RWPE2 (cell line): Measurements from ENCODE around the gene MISP.

Experiments used
- ATAC-seq: fragments of 200-7000 bp; cut with Tn5 transposase; 3 replicates; pipeline ENCODE4 v1.9.1; 2021; ENCODE audit warnings: low read depth
- DNase-seq: peaks from one replicate; pipeline ENCODE4 v3.0.0-alpha.2; 2020; ENCODE audit warnings: low spot score
- H3K27ac ChIP-seq: fragments of 450-650 bp; 2 replicates; pipeline ENCODE4 v1.5.1; 2017; ENCODE audit warnings: mild to moderate bottlenecking; ENCODE audit not compliant: poor library complexity, severe bottlenecking
- H3K27me3 ChIP-seq: fragments of 250-450 bp; sonication (Bioruptor Pico); 2 replicates; pipeline ENCODE4 v1.5.1; 2021; ENCODE audit warnings: mild to moderate bottlenecking, moderate library complexity; ENCODE audit not compliant: insufficient read depth, poor library complexity, severe bottlenecking
- H3K36me3 ChIP-seq: fragments of 250-450 bp; sonication (Bioruptor Pico); 2 replicates; pipeline ENCODE4 v1.5.1; 2020; ENCODE audit warnings: low read depth, mild to moderate bottlenecking, moderate library complexity
- H3K4me1 ChIP-seq: fragments of 250-450 bp; sonication (Bioruptor Pico); 2 replicates; pipeline ENCODE4 v1.5.1; 2021; ENCODE audit warnings: mild to moderate bottlenecking, moderate library complexity; ENCODE audit not compliant: insufficient read depth, poor library complexity, severe bottlenecking
- H3K4me3 ChIP-seq: fragments of 250-450 bp; sonication (Bioruptor Pico); 2 replicates; pipeline ENCODE4 v1.5.1; 2021; ENCODE audit warnings: mild to moderate bottlenecking, moderate library complexity; ENCODE audit not compliant: severe bottlenecking
- H3K9me3 ChIP-seq: fragments of 250-450 bp; sonication (Bioruptor Pico); 2 replicates; pipeline ENCODE4 v1.5.1; 2021; ENCODE audit warnings: mild to moderate bottlenecking, moderate library complexity; ENCODE audit not compliant: severe bottlenecking
- TF ChIP-seq, protein P1 (sequence below): fragments of 450-650 bp; IDR thresholded peaks from one replicate; pipeline ENCODE4 v1.5.1; 2017; ENCODE audit warnings: mild to moderate bottlenecking, moderate library complexity; ENCODE audit not compliant: poor library complexity, severe bottlenecking

Gene MISP

GRCh38 chr19:791567-792305, 40.8 kb downstream of the MISP start:
- Histone ChIP-seq H3K27me3 (no peaks in the 10 kb centered on the region), H3K9me3 (no peaks in the 10 kb centered on the region), H3K4me1 (peaks cover 6% of the 10 kb centered on the region), H3K27ac (peak overlapping the region; percentile 65), H3K4me3 (no peak overlapping the region), H3K36me3 (no peaks in the 10 kb centered on the region)
- TF ChIP-seq, protein P1, sequence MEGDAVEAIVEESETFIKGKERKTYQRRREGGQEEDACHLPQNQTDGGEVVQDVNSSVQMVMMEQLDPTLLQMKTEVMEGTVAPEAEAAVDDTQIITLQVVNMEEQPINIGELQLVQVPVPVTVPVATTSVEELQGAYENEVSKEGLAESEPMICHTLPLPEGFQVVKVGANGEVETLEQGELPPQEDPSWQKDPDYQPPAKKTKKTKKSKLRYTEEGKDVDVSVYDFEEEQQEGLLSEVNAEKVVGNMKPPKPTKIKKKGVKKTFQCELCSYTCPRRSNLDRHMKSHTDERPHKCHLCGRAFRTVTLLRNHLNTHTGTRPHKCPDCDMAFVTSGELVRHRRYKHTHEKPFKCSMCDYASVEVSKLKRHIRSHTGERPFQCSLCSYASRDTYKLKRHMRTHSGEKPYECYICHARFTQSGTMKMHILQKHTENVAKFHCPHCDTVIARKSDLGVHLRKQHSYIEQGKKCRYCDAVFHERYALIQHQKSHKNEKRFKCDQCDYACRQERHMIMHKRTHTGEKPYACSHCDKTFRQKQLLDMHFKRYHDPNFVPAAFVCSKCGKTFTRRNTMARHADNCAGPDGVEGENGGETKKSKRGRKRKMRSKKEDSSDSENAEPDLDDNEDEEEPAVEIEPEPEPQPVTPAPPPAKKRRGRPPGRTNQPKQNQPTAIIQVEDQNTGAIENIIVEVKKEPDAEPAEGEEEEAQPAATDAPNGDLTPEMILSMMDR: no peak
- no peak for DNase-seq
- 0 out of 3 replicates have a peak, but pooled peaks have one; percentile 18 for ATAC-seq

GRCh38 chr19:792306-792885, 41.5 kb downstream of the MISP start:
- Histone ChIP-seq H3K4me1 (peaks cover 6% of the 10 kb centered on the region), H3K36me3 (no peaks in the 10 kb centered on the region), H3K4me3 (no peak overlapping the region), H3K27me3 (no peaks in the 10 kb centered on the region), H3K27ac (peak overlapping the region; percentile 65), H3K9me3 (no peaks in the 10 kb centered on the region)
- no peak for DNase-seq
- TF ChIP-seq, protein P1: no peak
- no peak for ATAC-seq

DNA sequence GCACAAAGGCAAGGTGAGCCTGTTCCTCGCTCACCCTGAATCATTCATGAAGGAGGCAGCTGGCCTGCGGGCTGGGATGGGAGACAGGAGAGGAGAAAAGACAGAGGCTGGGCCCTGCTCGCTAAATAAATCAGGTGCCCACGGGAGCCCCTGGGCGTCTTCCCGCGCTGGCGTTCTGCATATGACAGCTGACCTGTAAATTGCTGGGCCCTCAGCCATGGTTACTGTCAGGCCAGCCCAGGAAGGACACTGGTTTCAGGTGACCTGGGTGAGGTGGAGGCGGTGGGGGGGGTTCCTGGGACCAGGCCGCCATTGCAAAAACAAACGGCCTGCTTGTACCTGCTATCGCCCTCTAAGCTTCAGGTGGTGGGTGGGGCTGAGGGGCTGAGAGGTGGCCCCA, 42.9 kb downstream of the MISP start:
- TF ChIP-seq, protein P1: no peak
- ATAC-seq (no peak), DNase-seq (no peak)
- no peak overlapping the region for H3K4me3 ChIP-seq
- H3K36me3 ChIP-seq: peaks cover 9% of the 10 kb centered on the region
- H3K27me3 ChIP-seq: no peaks in the 10 kb centered on the region
- H3K27ac ChIP-seq: no peak overlapping the region
- no peaks in the 10 kb centered on the region for H3K9me3 ChIP-seq
- peaks cover 5% of the 10 kb centered on the region for H3K4me1 ChIP-seq

DNA sequence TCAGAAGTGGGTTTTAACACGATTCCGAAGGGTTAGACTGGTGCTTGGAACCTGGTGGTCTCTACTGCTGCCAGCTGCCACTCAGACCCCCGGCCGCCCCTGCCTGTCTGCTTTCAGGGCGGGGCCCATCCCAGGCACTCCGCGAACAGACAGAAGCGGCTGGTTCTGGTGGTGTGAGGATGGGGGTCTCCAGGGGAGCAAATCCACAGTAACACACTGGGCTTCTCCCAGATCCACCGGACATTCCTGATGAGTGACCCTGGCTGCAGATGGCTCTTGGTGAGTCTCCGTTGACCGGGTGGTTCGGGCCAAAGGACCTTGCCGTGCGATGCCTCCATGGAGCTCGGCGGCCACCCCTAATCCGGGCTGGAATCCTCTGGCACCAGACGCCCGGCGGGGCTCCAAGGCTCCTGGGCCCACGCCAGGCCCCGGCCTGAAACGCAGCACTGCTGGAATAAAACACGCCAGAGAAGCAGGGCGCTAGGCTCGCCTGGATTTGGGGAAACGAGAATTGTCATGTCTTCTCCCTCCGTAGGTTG, 44.2 kb downstream of the MISP start:
- Histone ChIP-seq H3K9me3 (no peaks in the 10 kb centered on the region), H3K36me3 (peaks cover 22% of the 10 kb centered on the region), H3K4me3 (no peak overlapping the region), H3K27ac (no peak overlapping the region), H3K4me1 (no peaks in the 10 kb centered on the region), H3K27me3 (no peaks in the 10 kb centered on the region)
- no peak for ATAC-seq
- DNase-seq: no peak
- TF ChIP-seq, protein P1: no peak
